DMS 273 treated with DMSO at 0.1 percent for 48 hours (cell line): ENCODE results near the gene CLEC4F.

Source experiments
- DNase-seq: peaks from one replicate; lab custom pipeline; 2025; lab: John Stamatoyannopoulos, UW

CLEC4F gene

DNA sequence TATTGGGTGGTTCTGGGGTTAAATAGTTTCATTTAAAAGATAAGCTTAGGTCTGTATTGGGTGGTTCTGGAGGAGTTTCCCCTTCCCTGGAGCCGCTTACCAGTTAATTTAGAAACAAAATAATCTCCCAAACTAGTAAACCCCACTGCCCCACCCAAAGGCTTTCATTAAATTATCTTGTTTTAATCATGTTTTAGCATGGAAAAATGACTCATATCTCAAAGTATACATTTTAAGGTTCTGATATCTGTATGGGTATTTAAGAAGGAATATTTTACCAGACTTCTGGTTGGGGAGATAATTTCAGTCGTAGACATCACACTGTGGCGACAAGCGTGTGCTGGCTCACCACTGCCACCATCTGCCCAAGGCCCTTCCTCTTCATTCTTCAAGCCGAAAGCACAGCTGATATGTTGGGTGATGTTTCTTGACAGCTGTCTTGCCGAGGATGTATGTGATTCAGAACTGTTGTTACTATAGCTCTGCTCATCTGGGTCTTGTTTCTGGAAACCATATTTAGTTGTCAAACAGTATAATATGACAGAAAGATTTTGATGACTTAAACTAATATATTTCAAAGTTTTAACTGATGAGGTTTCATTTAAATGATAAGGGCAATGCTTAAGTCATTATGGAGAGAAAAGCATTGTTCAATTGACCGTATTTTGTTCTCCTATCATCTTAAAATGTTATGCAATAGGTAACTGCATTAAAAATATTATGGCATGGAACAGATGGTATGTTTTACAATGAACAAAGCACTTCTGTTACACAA is 35.1 kb downstream of the CLEC4F start:
- peak; percentile 60 for DNase-seq

DNA sequence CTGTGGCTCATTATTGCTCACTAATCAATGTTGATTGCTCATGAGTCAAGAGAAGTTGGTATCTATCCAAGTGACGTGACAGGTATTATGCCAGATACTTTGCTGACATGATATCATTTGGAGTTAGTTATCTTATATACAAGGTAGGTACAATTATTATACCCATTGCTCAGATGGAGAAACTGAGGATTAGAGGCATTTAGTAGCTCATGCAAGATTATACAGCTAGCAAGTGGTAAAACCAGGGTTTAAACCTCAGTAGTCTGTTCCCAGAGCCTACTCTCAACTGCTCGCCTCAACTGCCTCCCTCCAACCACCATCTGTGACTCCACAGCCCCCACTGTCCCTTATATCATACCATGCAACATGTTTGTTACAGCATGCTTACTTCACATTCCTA is 36.1 kb downstream of the CLEC4F start:
- no peak for DNase-seq

DNA sequence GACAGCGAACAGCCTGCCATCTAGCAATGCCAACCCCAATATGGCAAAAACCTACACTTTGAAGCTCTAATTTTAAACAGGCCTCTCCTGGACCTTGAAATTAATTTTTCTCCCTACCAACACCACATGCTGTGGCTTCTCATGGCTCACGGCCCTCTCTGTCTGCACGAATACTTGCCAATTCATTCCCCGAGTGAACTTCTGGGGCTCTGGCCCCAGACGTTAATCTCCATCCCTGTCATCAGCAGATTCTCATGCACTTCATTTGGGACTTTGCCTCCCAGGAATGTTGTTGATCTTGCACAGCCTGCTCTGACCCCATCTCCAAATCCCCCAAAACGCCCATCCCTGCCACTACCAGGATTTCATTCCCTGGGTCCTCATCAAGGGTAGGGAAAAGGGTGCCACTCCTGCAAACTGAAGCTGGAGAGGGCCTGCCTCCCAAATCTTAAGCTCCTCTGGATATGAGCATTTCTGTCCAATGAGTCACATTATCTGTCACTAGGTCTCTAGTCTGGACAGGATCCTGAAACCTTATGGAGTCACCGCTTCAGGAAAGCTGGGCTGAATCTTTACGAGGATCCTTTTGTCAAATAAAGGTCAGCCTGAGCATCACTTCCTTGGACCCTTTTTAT is 40.4 kb downstream of the CLEC4F start:
- DNase-seq = no peak

DNA sequence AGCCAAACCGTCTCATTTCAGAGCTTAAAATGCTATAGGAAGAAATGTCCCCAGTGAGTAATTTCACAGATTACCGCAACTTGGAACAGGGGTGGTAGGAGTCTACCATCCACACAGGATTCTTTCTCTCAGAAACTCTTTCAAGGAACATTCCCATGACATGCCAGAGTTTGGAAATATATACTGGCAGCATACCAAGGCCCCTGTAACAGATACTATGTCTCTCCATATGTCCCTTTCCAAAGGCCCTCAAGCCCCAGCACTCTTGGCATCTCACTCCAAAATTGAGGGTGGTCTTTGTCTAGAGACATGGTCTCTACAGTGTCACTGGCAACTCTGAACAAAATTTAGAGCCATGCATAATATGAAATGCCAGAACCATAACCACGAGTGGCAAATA is 40.9 kb downstream of the CLEC4F start:
- DNase-seq = no peak

DNA sequence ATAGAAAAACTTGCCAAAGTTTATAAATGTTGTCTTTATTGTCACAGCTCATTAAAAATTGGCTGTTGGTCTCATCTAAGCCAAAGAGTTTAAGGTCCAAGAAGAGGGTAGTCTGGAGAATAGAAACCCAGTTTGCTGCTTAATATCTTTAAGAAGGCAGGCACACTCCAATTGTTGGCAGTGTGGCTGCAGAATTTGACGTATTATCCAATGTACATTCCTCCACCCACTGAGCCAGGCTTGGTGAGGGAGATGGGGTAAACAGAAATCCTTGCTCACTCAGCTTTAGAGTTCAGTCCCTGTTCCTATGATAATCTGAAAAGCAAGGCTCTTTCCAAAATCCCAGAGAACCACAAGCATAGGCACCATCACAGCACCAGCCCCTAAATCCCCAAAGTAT is 41.7 kb downstream of the CLEC4F start:
- no peak for DNase-seq

DNA sequence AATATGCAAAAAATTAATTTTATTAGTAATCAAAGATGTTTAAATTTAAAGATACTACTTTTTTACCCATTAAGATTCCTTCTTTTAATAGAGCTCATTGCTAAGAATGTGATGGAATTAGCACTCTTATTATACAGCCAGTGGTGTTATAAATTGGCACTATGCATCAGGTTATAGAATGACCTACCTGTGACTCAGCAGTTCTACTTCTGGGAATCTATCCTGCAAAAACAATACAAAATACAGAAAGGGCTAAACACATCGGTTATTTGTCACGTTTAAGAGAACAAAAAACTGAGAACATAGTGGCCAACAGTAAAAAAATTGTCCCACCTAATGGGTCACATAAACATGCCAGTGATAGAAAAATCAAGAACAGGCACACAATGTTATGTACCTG is 42.9 kb downstream of the CLEC4F start:
- DNase-seq = no peak

DNA sequence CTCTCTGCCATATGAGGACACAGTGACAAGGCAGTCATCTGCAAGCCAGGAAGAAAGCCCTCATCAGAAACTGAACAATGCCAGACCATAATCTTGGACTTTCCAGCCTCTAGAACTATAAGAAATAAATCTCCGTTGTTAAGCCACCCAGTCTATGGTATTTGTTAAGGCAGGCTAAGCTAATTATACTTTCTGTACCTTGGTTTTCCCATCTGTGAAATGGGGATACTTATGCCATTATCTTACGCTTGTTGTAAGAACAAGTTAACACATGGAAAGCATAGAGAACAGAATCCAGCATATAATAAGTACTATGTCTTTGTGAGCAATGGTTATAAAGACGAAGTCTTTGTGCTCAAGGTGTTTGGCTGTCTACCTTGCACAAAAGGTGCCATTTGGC is 44.1 kb downstream of the CLEC4F start:
- DNase-seq = no peak

DNA sequence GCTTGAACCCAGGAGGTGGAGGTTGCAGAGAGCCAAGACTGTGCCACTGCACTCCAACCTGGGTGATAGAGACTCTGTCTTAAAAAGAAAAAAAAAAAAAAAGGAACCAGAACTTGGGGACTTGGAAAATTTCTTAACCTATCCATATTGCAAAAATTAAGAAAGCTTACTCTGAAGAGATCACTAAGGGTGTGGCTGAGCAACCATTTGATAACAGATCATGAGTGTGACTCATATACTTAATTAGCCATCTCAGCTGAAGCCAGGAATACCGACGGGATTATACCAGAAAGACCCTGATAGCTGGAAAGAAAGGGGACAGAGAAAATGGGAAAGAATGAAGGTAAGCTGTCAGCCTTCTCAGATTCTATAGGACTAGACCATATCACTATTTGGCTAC is 45.3 kb downstream of the CLEC4F start:
- no peak for DNase-seq

DNA sequence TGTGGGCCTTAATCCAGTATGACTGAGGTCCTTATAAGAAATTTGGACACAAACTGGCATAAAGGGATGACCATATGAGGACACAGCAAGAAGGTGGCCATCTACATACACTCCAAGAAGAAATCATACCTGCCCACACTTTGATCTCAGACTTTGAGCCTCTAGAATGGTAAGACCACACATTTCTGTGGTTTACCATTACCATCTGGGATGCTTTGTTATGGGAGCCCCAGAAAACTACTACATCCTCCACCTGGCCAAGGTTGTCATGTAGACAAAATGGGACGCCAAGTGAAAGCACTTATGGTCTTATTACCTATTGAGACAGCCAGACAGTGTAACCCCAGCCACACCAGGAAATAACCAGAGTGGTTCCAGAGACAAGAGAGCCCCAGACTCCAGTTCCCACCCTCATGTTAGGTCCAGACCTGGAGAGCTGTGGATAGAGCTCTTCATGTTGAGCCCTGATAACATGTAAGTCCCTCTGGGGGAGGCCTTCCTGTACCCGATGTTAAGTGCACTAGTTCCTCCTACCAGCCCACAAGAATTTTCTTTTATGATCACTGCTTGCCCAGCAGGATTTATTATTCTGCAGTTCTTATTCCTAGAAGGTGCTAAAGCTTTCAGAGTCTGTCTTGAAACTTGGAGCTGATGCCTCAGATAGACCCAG is 47.8 kb downstream of the CLEC4F start:
- DNase-seq = no peak

DNA sequence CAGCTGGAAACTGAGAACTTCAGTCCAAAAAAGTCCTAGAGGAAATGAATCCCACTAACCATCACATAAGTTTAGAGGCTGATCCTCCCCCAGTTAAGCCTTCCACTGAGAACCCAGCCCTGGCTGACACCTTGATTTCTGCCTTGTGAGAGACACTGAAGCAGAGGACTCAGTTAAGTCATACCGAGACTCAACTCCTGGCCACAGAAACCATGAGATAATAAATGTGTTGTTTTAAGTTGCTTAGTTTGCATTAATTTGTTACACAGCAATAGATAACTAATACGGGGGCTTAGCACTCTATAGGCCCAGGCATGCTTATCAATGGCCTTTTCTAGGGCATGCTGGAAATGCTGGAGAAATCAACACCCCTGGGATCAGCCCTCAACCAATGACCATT is 49.0 kb downstream of the CLEC4F start:
- DNase-seq = no peak

DNA sequence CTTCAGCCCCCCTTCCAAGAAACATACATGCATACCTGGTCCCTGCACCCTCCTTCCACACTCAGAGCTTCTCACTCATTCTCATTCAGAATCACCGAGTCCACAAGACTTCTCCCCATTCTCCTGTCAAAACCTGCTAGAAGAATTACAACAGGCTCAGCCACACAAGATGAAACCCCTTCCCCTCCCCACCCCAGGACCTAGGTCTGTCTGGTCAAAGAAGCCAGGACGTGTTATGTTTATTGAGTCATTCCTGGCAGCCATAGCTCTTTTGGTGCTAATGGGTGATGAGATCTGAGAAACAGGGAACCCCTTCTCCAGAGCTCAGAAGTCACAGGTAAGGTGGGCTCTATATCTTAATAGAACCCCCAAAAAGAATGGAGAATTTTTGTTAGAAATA is 50.9 kb downstream of the CLEC4F start:
- DNase-seq = no peak

DNA sequence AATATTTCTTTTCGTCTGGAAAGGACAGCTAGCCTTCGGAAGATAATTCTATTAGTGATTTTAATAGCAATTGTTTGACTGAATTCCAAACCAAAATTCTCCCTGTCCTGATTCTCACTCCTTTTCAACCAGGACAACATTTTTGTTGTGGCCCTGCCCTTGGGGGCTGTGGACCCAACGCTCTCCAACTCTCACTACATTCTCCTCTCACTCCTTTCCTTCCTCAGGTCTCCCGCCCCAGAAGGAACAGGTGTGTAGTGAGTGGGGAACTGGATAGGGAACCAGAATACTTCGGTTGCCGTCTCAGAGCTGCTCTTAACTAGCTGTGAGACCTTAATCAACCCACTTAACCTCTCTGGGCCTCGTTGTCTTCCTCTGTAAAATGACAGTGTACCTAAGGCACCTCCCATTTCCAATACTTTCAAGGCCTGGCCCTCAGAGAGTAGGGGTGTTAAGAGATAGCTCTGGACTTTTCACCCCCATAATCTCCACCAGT is 51.8 kb downstream of the CLEC4F start:
- no peak for DNase-seq

DNA sequence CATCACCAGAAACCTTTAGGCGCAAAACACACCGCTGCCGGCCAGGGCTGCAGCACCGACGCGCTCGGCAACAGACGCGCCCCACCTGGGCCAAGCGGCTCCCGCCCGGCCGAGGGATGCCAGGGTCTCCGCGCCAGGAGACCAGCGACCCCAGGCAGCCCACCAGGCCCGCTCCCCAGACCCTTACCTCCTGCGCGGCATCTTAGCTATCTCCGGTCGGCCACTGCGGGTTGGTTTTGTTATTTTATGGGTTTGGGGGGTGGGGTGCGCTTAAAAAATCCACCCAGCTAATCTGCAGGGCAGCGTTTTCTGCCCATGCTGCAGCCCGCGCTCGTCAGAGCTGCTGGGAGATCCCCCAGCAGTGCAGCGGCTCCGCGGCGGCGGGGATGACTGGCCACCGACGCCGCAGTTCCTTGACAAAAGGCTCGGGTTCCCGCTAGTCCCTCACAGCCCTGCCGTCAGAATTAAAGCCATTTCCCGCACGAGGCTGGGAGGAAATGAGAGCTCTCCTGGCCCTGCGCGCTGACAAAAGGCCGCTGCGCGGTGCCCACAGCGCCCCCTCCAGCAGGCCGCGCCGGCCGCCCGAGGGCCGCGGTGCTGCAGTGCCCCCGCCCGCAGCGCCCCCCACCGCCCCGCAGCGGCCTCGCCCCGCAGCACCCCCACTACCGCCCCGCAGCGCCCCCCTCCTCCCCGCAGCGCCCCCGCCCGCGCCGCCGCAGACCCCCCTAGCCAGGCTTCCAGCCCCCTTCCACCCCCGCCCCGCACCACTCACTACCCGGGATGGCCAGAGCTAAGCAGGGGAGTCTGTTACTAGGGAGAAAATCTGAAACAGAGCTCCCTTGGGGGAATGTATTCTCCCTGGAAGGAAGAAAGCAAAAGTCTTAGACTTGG is 52.5 kb downstream of the CLEC4F start, which contains the start of gene ADD2:
ADD2 (minus strand) TSS at position 502 of the 891 bp plus-strand sequence. CDS start 61,792 bp downstream, outside the sequence.
- peak; percentile 58 for DNase-seq

DNA sequence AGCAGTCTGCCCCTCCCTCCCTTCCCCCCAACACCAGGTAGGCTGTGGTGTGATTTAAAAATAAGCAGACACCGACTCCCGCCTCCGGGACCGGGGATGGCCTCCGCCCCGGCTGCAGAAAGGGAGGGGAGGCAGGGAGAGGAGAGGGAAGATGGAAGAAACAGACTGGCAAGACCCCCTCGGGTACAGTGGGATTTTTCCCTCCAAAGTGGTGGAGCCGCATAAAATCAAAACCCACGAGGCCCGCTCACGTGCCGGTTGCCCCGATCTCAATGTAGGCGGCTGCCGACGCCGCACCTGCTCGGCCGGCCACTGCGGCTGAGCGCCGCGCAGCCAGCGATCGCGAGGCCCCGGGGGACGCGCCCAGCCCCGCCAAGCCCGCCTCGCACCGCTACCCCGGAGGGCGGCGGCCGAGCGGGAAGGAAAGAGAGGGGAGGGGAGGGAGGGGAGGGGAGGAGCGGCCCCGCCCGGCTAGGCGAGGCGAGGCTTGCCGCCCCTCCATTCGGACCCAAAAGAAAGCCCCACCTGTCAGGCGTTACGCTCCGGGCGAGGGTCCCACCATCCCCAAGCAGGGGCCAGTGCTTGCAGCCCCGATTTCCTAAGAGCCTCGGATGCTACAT is 53.2 kb downstream of the CLEC4F start:
- DNase-seq = no peak

DNA sequence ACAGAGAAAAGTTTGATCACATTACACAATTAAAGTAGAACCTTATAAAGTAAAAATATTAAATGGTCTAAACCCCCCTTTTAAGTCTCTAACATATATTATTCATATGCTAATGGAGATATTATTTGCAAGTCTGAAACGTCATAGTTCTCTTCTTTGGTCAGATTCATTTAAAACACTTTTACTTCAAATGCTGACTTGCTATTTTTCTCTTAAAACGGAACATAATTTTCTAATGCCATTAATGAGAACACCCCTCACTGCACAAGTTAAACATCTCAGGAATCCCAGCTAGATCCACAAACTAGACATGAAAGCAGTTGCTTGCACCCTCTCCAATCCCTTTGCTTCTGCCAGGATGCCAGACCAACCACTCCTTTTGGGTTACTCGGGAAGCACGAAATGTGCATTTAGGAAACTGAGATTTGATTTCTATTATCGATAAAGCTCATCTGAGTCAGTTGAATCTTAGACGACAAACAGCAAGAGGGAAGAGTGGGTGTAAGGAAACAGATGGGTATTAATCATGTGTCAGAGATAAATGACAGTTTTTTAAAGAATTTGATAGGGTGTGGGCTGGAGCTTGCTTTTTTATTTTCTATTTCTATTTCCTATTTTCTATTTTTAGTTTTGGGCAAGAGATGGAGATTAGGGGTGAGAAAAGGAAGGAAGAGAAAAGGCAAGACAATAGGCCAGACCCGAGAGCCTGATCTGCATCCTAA is 53.9 kb downstream of the CLEC4F start:
- no peak for DNase-seq

DNA sequence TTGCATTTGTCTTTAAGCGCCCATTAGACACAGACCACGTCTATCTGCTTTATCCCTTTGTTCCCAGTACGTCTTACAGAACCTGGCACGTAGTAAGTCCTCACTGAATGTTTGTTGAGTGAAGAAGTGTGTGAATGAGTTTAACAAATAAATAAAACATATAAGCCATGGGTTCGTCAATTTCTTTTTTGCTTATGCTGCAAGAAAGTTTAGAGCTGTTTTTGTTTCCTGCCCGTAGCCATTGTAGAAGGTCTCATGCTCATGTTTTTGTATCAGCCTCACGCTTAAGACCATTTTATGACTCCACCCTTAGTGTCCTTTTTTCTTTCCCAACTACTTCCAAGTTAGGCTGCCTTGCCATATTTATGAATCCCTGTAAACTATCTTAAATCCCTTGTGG is 54.9 kb downstream of the CLEC4F start:
- DNase-seq = no peak

DNA sequence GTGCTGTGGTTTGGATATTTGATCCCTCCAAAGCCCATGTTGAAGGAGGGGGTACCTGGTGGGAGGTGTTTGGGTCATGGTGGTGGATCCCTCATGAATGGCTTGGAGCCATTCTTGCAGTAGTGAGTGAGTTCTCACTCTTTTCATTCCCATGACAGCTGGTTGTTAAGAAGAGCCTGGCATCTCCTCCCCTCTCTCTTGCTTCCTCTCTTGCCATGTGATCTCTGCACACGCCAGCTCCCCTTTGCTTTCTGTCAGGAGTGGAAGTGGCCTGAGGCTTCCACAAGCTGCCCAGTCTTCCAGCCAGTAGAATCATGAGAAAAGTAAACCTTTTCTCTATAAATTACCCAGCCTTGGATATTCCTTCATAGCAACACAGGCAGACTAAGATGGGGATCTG is 61.0 kb downstream of the CLEC4F start:
- DNase-seq = no peak
